Measurements from ENCODE around the gene ASCC3.
"Not testable (repeated sequence)": the region's sequence is repeated elsewhere in the genome, so short reads cannot be mapped to it uniquely, and the experiment has no call there.

The ASCC3 gene, protein sequence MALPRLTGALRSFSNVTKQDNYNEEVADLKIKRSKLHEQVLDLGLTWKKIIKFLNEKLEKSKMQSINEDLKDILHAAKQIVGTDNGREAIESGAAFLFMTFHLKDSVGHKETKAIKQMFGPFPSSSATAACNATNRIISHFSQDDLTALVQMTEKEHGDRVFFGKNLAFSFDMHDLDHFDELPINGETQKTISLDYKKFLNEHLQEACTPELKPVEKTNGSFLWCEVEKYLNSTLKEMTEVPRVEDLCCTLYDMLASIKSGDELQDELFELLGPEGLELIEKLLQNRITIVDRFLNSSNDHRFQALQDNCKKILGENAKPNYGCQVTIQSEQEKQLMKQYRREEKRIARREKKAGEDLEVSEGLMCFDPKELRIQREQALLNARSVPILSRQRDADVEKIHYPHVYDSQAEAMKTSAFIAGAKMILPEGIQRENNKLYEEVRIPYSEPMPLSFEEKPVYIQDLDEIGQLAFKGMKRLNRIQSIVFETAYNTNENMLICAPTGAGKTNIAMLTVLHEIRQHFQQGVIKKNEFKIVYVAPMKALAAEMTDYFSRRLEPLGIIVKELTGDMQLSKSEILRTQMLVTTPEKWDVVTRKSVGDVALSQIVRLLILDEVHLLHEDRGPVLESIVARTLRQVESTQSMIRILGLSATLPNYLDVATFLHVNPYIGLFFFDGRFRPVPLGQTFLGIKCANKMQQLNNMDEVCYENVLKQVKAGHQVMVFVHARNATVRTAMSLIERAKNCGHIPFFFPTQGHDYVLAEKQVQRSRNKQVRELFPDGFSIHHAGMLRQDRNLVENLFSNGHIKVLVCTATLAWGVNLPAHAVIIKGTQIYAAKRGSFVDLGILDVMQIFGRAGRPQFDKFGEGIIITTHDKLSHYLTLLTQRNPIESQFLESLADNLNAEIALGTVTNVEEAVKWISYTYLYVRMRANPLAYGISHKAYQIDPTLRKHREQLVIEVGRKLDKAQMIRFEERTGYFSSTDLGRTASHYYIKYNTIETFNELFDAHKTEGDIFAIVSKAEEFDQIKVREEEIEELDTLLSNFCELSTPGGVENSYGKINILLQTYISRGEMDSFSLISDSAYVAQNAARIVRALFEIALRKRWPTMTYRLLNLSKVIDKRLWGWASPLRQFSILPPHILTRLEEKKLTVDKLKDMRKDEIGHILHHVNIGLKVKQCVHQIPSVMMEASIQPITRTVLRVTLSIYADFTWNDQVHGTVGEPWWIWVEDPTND (N-terminal part only)

DNA sequence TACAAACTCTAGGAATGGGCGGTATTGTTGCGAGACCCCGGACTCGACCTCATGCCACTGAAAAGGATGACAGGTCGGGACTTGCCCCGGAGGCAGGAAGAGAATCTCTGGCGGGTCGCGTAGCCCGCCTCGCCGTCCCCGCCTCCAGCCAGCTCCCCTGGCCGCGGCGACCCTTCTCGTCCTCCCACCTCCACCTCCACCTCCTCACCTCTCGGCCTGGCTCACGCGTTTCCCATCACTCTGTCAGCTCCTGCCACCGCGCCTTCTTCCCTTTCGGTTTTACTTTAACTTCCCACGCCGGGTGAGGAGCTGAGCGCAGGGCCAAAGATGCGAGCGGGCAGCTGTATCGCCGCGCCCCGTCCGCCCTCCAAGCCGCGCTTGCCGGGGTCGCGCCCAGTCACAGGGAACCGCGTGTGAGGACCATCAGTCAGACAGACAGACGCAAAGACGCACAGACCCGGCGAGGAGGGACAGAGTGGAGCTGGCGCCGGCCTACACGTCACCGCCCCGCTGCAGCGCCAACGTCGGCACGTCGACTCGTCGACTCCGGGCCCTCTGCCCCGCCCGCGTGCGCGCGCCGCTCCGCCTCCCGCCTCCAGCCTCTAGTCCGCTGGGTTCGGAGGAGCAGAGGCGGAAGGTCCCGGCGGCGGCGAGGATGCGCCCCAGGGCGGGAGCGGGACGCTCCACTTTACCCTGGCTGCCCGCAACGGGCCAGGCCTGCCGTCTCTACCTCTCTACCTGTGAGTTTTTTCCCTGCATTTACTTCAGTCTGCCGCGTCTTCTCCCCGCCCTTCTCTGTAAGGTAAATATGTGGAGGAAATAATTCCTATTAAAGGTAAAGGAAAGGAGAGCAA, at the start of gene ASCC3:
Gene ASCC3, minus strand, starts transcription at position 477 of the 854 bp plus-strand sequence. CDS start 13,332 bp downstream, outside the sequence.
- peak; percentile 85 for DNase-seq (ENCODE audit: low read depth)

GRCh38 chr6:100925749-100926148, 44.6 kb upstream of the ASCC3 start:
- DNase-seq (ENCODE audit: low read depth), result no peak

DNA sequence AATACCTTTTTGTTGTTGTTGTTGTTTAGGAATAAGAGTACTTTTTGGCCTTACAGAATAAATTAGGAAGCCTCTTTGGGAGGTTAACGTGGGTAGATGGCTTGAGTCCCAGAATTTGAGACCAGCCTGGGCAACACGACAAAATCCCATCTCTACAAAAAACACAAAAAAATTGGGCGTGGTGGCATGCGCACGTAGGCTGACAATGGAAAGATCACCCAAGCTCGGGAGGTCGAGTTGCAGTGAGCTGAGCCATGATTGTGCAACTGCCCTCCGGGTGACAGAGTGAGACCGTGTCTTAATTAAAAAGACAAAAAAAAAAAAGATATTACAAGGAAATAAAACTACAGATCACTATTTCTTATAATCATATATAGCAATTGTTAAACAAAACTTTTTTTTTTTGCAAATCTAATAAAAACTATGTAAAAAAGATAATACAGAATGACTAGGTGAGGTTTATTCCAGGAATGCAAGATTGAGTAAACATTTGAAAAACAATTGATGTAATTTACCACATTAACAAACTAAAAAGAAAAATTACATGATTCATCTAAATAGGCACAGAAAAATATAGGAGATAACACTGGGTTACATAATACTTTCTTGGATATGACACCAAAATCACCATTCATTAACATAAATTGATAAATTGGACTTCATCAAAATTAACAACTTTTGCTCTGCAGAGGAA, 43.6 kb upstream of the ASCC3 start:
- DNase-seq (ENCODE audit: low read depth), result no peak

DNA sequence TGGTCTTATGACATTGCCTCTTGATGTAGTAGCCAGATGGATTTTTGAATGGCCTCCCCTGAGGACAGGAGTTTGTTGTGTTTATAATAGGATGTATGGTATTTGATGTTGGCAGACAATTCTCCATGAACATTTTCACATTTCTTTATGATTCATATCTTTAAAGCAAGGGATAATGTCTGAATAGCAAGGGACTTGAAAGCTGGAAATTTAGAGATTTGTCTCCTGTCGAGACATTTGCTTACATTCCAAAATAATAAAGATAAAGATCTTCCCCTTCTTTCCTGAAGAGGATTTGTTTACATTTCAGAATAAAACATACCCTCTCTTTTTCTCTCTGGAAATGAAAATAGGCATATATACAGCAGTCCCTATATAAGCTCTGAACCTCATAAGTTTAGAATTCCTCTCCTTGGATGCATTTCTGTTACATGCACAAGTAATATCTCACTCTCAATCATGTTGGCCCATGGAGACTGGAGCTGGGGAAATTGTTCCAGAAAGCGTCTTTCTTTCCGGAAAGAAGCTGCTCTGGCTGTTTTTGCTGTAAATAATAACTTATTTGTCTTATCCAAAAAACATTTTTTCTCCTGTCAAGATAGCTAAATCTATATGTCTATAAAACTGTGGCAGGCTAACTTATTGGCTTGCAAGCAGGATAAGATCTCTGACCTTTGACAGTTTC, 42.5 kb upstream of the ASCC3 start:
- DNase-seq (ENCODE audit: low read depth), result no peak

- no peak for DNase-seq (ENCODE audit: low read depth)
Measured at GRCh38 chr6:100920028-100920605, 39.0 kb upstream of the ASCC3 start.

DNA sequence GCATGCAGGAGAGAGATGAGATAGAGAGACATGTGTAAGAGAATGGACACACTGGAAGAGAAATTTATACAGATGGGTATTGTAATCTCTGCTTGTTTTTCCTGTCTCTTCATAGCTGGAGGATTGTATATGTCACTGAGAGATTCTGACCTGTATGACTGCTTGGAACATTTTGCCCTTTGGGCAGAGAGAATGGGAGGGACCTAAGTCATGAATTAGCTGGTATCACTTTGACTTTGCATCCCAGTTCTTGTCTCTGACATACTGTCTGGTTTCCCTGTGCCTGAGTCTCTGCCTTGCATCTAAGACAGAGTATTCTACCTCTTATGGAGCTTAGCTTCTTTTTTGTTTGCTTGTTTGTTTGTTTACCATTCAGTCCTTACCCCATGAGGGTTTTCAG, 37.0 kb upstream of the ASCC3 start:
- DNase-seq (ENCODE audit: low read depth), result no peak

GRCh38 chr6:100915876-100916275, 34.7 kb upstream of the ASCC3 start:
- no peak for DNase-seq (ENCODE audit: low read depth)

GRCh38 chr6:100913400-100914276, 32.5 kb upstream of the ASCC3 start:
- no peak for DNase-seq (ENCODE audit: low read depth)

DNA sequence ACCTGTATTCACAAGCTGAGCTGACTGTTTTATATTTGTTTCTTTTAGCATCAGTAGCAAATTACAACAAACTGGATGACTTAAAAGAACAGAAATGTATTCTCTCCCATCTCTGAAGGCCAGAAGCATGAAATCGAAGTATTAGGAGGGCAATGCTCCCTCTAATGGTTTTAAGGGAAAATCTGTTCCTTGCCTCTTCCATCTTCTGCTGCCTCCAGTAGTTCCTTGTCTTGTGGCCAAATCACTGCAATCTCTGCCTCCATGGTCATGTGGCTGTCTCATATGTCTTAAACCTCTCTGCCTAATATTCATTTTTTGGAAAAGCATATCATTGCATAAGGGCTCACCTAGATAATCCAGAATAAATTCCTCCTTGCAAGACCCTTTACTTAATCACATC, 25.2 kb upstream of the ASCC3 start:
- DNase-seq (ENCODE audit: low read depth), result no peak

DNA sequence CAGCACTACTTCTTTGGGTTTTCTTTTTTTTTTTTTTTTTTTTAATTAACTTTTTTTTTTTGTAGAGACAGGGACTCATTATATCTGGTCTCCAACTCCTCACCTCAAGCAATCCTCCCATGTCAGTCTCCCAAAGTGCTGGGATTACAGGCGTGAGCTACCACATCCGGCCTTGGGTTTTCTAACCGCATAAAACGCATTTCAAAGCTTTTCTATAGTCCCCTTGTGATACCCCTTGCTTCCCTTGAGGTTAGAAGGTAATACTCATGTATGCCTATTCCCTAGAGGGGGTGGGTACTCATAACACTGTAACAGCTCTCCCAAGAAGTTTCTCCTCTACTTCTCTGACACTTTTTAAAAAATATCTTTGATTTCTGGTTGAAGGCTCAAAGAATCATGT, 23.9 kb upstream of the ASCC3 start:
- DNase-seq (ENCODE audit: low read depth), result no peak

GRCh38 chr6:100904316-100904715, 23.2 kb upstream of the ASCC3 start:
- DNase-seq (ENCODE audit: low read depth), result no peak

DNA sequence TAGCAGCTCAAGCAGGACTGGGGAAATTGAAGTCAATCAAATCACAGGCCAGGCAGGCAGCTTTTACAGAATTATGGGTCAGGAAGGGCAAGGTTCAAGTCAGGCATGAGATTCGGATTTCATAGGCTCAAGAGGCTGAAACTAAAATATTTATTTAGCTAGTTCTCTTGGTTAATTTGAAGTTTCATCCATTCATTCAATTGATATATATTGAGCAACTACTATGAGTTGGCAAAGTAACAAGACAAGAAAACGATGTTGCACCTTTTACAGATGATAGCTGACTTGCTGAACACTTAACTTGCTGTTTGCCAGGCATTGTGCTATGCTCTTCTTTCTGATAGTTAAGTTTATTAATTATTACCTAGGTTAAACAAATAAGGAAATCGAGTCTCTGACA, 20.5 kb upstream of the ASCC3 start:
- DNase-seq (ENCODE audit: low read depth), result no peak

GRCh38 chr6:100899202-100899601, 18.1 kb upstream of the ASCC3 start:
- no peak for DNase-seq (ENCODE audit: low read depth)

DNA sequence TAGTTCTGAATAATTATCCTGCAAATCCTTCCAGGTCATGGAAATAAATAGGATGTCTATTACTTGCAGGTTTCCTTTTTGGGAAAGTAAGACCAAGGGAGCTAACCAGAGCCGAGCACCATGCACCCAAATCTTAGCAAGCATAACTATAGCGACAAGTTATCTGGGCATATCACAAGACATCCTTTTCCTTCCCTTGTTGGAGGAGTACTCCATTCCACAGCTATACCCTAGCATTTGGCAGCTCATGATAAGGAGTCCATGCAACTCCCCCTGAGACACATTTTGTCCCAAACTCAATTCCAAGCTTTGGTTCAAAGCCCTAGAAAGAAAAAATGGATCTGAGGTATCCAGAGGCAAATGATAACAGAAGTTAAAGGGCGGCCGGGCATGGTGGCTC, 16.5 kb upstream of the ASCC3 start:
- no peak for DNase-seq (ENCODE audit: low read depth)

- DNase-seq (ENCODE audit: low read depth), result no peak
Measured at GRCh38 chr6:100893743-100894142, 12.6 kb upstream of the ASCC3 start.

DNA sequence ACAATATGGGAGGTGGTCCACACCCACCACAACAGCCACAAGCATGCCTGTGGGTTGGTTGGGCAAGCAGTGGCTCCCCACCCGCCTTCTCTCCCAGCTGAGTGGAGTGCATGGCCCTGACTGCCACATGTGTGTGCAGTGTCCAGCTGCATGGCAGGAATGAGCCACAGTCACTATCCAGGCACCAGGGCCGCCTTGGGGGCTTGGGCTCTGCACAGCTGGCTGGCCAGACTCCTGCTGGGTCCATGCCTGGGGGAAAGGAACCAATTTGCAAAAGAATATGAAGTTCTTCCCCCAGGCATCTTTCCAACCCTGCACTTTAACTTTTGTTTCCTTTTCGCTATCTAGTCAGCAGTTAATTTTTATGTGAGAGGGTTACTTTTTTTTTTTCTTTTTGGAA, 11.6 kb upstream of the ASCC3 start:
- no peak for DNase-seq (ENCODE audit: low read depth)

- DNase-seq (ENCODE audit: low read depth), result no peak
Measured at GRCh38 chr6:100892116-100892515, 11.0 kb upstream of the ASCC3 start.

DNA sequence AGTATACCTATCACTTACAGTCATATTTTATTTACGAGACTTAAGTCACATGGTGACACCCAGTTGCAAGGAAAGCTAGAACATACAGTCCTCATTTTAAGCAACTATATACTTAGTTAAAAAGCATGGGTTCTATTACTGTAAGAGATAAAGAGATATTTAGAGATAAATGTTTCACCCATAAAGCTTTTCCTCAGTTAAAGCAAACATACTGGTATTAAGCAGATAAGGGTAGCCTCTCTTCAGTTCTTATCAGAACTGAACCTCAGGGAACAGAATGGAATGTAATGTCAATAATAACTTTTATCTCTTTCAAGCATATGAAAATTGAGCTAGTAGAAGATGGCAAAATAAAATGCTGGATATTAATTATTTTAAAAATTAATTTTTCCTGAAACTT, 9.9 kb upstream of the ASCC3 start:
- no peak for DNase-seq (ENCODE audit: low read depth)

DNA sequence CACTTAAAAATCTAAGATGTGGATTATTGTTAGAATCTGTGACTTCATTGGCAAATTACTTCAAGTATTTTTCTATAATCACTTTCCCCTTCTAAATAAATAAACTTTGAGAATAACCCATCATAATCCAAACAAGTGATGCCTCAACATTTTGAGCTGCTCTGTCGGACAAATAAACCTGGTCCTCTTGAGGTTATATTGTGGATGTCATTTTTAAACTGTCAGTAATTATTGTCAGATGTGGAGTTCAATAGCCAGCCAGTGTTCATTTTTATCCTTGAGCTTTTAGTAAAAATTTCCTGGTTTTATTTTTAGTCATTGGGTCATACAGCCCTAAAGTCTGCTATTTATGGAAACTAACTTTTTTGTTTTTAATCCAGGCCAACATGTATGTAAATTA, 9.5 kb upstream of the ASCC3 start:
- DNase-seq (ENCODE audit: low read depth), result not testable (repeated sequence)

Data from stimulated activated CD8-positive, alpha-beta memory T cell treated with anti-CD3 and anti-CD28 coated beads, Interleukin-12 subunit alpha, Interleukin-12 subunit beta, amount 100 ng/mL, for 4 hours (primary cell).